IPS DF 19.7 (cell line): Measurements from ENCODE around the gene RTL9.

Experiments
- DNase-seq: peaks from one replicate; pipeline ENCODE4 v3.0.0-alpha.2; 2013; ENCODE audit warnings: low read depth, low spot score

Gene RTL9

GRCh38 chrX:110341189-110342035, 17.2 kb upstream of the RTL9 start:
- DNase-seq = no peak

GRCh38 chrX:110346681-110347080, 12.0 kb upstream of the RTL9 start:
- no peak for DNase-seq

GRCh38 chrX:110359273-110359672, 625 bp downstream of the RTL9 start:
- no peak for DNase-seq

DNA sequence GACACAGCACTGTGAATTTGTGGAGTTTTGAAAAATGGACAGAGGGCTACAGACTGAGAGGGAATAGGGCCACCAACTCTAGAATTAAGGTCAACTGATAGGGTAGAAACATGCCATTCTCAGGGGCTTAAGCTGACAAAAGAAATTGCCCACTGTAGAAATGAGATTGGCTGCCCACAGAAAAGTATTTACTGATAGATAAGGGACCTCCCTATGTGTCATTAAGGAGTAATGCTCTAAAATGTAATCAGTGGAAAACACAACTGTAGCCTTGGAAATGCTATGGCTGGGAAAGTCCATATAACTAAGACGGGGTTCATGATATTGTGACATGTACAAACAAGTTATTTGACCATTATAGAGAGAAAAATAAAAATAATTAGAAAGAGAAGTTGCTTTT, 4.6 kb downstream of the RTL9 start:
- DNase-seq = no peak

DNA sequence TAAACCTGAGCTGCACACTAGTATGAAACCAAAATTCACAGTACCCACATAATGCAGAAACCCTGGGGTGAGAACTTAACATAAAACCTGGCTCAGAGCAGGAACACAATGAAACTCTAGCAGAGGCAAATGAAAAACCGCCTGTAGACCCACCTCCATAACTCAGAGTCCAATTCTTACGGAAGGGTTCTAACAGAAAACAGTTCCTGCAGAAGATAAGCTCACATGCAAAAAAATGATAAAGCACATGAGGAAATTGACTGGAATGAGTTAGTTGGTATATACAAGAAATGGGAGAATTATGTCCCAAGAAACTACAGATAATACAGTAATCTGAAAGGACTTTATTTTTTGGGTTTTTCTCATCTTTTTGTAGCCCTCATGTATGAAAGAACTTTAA, 14.7 kb downstream of the RTL9 start:
- no peak for DNase-seq

- no peak for DNase-seq
Measured at GRCh38 chrX:110374559-110374958, 15.9 kb downstream of the RTL9 start.

DNA sequence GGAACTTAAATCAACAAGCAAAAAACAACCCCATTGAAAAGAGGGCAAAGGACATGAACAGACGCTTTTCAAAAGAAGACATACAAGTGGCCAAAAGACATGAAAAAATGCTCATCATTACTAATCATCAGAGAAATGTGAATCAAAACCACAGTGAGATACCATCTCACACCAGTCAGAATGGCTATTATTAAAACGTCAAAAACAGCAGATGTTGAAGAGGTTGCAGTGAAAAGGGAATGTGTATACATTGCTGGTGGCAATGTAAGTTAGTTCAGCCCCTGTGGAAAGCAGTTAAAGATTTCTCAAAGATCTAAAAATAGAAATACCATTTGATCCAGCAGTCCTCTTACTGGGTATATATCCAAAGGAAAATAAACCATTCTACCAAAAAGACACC, 22.6 kb downstream of the RTL9 start:
- no peak for DNase-seq

- no peak for DNase-seq
Measured at GRCh38 chrX:110383414-110383813, 24.8 kb downstream of the RTL9 start.

- no peak for DNase-seq
Measured at GRCh38 chrX:110384490-110384889, 25.8 kb downstream of the RTL9 start.

- no peak for DNase-seq
Measured at GRCh38 chrX:110389570-110389969, 30.9 kb downstream of the RTL9 start.

GRCh38 chrX:110391086-110391485, 32.4 kb downstream of the RTL9 start:
- DNase-seq = no peak

GRCh38 chrX:110394651-110395050, 36.0 kb downstream of the RTL9 start:
- DNase-seq = no peak

- no peak for DNase-seq
Measured at GRCh38 chrX:110395877-110396276, 37.2 kb downstream of the RTL9 start.

DNA sequence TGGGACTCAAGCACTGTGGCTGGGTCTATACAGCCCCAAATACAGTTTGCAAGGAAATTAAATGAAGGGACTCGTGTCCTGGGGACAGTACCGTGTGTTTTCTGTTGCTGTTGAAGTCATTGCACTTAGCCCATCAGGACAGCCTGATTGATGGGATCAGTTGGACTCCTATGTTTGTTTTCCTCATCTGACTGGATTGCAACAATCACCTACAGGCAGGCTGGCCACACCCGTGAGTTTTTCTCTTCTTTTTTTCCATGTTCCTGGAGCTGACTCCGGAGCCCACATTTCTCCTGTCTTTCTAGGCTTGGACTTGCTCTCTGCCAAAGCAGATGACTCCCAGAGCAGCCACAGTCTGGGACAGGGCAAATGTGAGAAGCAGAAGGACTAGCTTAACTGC, 38.1 kb downstream of the RTL9 start:
- no peak for DNase-seq

DNA sequence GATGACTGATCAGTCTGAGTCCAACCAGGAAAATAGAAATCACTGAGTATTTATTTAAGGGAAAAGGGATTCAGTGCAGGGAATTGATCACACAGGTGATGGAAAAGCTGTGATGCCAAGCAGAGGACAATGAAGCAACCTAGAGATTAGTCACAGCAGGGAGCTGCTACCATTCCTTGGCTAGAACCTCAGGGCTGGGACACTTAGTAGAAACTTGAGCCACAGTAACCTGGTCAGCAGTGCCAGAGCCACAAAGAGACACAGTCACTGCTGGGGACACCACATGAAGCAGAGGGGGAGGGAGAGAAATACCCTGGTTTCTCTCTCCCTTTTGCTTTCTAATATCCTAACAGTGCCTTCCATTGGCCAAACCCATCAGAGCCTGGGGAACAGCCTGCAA, 38.7 kb downstream of the RTL9 start:
- DNase-seq = no peak

DNA sequence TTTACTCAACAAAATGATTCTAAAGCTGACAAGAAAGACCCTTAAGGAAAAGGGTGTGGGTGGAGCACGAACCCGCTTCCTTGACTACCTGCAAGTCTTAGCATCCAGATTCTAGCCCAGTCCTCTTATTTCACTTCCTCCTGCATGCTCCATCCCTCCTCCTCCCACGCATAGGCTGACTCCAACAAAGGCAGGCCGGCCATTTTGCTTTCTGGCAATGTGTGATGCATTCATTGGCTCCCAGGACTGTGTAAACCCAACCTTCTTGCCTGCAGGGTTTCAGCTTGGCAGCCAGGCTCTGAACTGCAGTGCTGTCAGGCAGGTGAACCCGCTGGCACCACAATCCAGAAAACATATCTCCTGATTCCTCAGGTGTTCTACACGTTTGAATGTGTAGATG, 39.3 kb downstream of the RTL9 start:
- no peak for DNase-seq

DNA sequence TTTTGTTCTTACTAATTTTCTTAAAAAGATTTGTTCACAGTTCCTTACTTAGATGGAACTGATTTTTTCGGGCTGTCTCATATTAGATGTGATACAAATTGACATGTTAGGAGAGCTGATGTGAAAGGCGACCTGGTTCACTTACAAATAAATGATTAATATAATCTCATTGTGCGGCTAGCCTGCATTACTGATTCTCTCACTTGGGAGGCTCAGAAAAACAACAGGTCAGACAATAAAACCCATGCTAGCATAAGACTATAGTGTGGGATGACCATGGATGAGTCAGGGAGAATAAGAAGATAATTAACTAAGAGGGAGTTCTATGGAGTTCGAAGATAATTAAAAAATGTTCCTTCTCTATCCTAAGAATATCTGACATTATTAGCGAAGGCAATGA, 40.8 kb downstream of the RTL9 start:
- DNase-seq = no peak

DNA sequence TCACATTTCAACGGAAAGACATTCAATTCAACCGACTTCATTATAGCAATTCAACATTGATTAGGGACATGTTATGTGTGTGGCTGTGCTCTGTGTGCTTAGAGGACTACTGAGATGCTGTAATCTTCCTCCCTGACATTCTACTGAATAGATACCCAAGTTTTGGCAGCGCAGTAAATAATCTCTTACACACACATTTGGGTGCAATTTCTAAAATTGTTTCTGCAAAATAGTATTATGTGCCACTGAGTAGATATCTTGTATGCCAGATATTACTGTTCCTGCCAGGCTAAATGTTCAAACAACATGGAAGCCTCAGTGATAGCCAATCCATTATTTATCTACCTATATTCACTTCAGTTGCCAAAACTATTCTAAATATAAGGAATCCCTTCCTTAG, 41.3 kb downstream of the RTL9 start:
- no peak for DNase-seq

DNA sequence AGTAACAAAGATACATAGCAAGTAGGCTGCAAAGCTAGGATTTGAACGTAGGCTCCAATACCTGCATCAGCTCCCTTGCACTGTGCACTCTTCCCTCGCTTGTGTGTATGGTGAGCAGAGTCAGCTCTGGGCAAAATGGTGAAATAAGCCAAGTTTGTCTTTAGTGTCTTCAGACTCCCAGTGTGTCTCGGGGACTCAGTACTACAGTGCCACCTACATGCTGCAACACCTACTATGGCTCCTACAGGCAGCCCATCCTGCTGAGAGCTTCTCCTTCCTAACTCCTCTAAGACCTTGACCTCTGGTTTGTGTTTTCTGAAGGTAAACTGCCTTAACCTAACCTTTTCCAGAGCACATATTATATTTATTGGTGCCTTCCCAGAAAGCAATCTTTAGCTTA, 42.5 kb downstream of the RTL9 start:
- no peak for DNase-seq

- DNase-seq = no peak
Measured at GRCh38 chrX:110402091-110402849, 43.6 kb downstream of the RTL9 start.

DNA sequence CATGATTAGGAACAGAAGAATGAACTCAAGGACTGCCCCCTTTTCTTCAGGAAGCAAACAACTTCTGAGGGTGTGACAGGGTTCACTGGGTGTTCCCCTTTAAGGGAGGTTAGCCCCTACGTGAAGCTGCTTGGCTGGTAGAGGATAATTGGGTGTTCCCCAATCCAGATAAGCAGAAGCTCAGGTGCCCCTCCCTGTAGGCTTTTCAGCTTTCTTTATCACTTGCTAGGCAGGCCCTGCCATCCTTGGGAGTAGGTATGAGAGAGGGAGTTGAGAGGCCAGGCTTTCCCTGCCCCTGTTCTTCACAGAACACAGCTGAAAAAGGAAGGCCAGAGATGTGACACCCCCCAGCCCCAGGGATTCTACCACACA, 44.2 kb downstream of the RTL9 start:
- DNase-seq = no peak

DNA sequence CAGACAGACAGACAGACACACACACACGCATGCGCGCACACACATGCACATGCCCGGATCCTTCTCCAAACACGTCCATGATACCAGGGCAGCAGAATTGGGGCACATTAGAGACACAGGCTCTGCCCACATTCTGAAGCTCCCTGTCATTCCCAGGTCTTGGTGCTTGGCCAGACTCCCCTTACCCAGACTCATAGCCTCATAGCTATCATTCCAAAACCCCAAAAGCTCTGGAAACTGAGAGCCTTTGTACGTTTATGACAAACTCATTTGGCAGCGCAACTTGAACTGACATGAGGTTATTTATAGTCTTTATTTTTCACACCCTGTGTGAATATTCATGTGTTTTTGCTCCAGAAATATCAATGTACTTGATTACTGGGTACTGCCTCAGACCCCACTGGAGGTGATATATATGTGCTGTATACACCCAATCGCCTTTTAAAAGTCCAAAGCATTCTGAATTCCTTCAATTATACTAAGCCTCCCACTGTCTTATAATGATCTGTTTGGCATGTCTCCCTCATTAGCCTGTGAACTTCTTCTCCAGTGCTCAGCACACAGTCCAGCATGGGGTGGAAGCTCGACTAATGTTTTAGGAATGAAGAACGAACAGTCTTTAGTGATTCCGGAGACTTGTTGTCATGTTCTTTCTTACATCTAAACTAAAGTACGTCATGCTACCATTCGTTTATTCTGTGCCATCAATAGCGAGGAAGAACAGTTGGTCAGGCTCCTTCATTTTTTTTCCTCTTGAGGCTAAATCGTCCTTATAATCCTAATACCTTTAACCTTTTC, 45.0 kb downstream of the RTL9 start:
- DNase-seq = no peak
